Measurements from ENCODE around the gene RERE. TPM values are rescaled to one million over a fixed set of nuclear protein-coding genes. Genes with fewer than 3 reads are reported as not detected.

RERE gene
- total and polyA plus RNA-seq, 2 donors (not counting 3 experiments of a cell fraction or from before 2014, with no cell fraction given), result 14.1 to 113 TPM

DNA sequence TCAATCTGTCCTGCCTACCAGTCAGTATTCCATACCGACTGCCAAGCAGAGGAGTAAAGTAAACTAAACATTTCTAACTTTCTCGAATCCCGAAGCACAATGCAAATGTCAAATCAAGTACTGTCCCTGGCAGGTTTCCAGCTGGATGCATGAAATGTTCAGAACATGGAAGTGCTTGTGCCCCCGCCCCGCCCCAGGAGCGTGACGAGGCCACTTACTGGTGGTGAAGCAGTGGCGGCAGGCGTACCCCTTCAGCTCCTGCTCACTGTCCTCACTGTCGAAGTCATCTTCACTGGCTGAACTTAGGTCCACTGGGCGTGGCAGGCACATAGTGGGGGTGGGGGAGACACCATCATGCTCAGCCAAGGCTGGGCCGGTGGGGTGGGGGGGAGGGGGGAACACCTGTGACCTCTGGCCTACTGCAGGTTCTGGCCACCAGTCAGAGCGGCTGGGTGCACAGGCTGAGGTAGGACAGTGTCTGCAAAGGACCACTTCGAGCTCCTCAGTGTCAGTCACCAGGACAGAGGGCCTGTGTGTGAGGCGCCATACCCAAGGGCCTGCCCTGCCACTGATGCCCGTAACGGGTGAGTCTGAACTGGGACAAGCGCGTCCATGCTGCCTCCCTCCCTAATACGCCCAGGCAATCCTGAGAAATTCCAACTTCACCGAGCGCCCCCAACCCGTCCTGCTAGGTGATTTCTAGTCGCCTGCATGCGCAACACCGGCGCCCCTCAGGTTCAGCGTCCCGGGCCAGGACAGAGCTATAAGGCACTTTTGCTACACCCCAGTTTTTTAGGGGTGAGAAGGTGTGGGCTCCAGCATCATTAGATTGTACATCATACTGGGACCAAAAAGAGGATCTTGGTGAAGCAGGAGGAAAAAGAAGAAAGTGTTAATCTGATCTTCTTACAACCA lies 452.7 kb downstream of the RERE start:
- Histone ChIP-seq H3K27ac (ENCODE audit: insufficient read depth, low read depth, low read length) (no peak overlapping the region), H3K9me1 (replicated peaks; ENCODE audit: control insufficient read depth, extremely low read depth, insufficient read depth, low read length) (no peaks in the 10 kb centered on the region), H3K4me1 (ENCODE audit: control insufficient read depth, extremely low read depth, insufficient read depth, low read length) (no peaks in the 10 kb centered on the region), H2AFZ (ENCODE audit: low read depth, low read length) (no peak overlapping the region), H3K9me3 (replicated peaks; ENCODE audit: control insufficient read depth, insufficient read depth, low read length) (no peaks in the 10 kb centered on the region), H4K20me1 (replicated peaks; ENCODE audit: control insufficient read depth, extremely low read depth, insufficient read depth, low read length) (no peaks in the 10 kb centered on the region), H3K27me3 (ENCODE audit: control insufficient read depth in 2 of 2, insufficient read depth in 2 of 2, low read length in 2 of 2) (no peaks in the 10 kb centered on the region), H3K4me2 (ENCODE audit: insufficient read depth, low read length) (no peak overlapping the region), H3K36me3 (ENCODE audit: control insufficient read depth in 2 of 2, extremely low read depth in 1 of 2, insufficient read depth in 2 of 2, low read length in 2 of 2) (peaks cover 6 to 46% of the 10 kb centered on the region in 2 experiments), H3K4me3 (replicated peaks in 1 of 3; ENCODE audit: insufficient read depth in 1 of 3, low read depth in 1 of 3, low read length in 3 of 3) (no peak overlapping the region), H3K9ac (replicated peaks; ENCODE audit: extremely low read depth, insufficient read depth, low read length) (no peak overlapping the region), H3K79me2 (ENCODE audit: control insufficient read depth, insufficient read depth, low read length) (peaks cover 3% of the 10 kb centered on the region)
- no TSS peak for BruUV-seq (replicated peaks)
- no peak for DNase-seq (ENCODE audit: low read depth, low spot score)
- TF ChIP-seq CTCF (IDR thresholded peaks at IDR 0.05; ENCODE audit: extremely low read depth in 1 of 2, insufficient read depth in 1 of 2, low read depth in 1 of 2, low read length in 2 of 2) (no peak), GATA2 (IDR thresholded peaks at IDR 0.05; ENCODE audit: insufficient read depth, insufficient read length, low read depth, low read length) (no peak), EZH2 (IDR thresholded peaks at IDR 0.05; ENCODE audit: borderline replicate concordance, low read depth, low read length, severe bottlenecking) (no peak), POLR2AphosphoS5 (IDR thresholded peaks at IDR 0.05; ENCODE audit: insufficient read depth, low read depth, low read length) (no peak), MYC (IDR thresholded peaks at IDR 0.05; ENCODE audit: low read depth, low read length) (no peak), POLR2A (IDR thresholded peaks at IDR 0.05; ENCODE audit: low read depth, low read length) (no peak), FOS (IDR thresholded peaks at IDR 0.05; ENCODE audit: borderline replicate concordance, insufficient read depth, low read length) (no peak), JUN (IDR thresholded peaks at IDR 0.05; ENCODE audit: borderline replicate concordance, insufficient read depth, insufficient read length, low read depth) (no peak)
- TF ChIP-seq, protein P1, sequence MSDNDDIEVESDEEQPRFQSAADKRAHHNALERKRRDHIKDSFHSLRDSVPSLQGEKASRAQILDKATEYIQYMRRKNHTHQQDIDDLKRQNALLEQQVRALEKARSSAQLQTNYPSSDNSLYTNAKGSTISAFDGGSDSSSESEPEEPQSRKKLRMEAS (IDR thresholded peaks at IDR 0.05; ENCODE audit: insufficient read depth, insufficient read length), result no peak
- dilution Hi-C loops (cut with MboI; ENCODE audit: extremely low pct_ligation_motif_present, low sequenced_read_pairs) (no loop called here), intact Hi-C loops (cut with micrococcal nuclease) (no loop called here)
- FAIRE-seq, result no peak
- ChIA-PET POLR2A (no interaction called here), CTCF (no interaction called here)
